Measurements from ENCODE around the gene TCF7L1.

TCF7L1 gene

DNA sequence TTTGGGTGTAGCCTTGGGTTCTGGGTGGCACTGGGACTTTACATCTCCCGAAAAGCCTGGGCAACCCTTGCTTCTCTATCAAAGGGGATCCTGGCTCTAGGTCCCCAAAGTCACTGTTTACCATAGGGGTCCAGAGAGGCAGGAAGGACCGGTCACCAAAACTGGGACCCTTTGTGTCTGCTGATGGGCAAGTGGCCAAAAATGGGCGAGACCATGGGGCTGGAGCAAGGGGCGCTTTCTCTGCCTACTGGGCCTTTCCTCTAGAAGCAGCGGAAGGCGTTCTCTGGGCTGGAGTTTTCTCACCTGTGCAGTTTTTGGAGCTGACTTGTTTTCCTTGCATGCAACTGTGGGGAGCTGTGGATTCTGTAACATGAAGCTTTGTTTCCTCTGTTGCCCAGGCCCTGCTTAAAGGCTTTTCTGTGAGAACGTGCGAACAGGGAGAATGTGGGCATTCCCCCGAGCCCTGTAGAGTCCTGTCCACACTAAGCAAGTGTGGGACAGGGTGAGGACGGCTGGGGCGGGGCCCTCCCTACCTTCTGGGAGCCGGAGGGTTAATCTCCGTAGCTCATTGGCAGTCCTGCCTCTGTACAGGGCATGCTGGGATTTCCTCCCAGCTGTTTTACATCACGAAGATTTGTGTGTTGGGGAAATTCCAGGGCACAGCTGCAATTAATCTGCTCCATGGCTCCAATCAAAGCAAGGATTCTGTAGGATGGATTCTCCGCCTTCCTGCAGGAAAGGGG is 144.4 kb downstream of the TCF7L1 start:
- Histone ChIP-seq H3K27ac (replicated peaks) (no peak overlapping the region), H3K27me3 (ENCODE audit: insufficient read depth, poor library complexity, severe bottlenecking) (peaks cover 5% of the 10 kb centered on the region), H3K4me3 (replicated peaks; ENCODE audit: insufficient read depth, low read length) (no peak overlapping the region)
- TF ChIP-seq POLR2AphosphoS5 (IDR thresholded peaks at IDR 0.05; ENCODE audit: low read depth) (no peak), GABPA (IDR thresholded peaks at IDR 0.05; ENCODE audit: low read depth) (no peak), SPI1 (IDR thresholded peaks at IDR 0.05; ENCODE audit: borderline replicate concordance, low read depth) (no peak), CTCF (IDR thresholded peaks at IDR 0.05; ENCODE audit: insufficient read depth, low read length) (no peak)
- TF ChIP-seq, protein P1, sequence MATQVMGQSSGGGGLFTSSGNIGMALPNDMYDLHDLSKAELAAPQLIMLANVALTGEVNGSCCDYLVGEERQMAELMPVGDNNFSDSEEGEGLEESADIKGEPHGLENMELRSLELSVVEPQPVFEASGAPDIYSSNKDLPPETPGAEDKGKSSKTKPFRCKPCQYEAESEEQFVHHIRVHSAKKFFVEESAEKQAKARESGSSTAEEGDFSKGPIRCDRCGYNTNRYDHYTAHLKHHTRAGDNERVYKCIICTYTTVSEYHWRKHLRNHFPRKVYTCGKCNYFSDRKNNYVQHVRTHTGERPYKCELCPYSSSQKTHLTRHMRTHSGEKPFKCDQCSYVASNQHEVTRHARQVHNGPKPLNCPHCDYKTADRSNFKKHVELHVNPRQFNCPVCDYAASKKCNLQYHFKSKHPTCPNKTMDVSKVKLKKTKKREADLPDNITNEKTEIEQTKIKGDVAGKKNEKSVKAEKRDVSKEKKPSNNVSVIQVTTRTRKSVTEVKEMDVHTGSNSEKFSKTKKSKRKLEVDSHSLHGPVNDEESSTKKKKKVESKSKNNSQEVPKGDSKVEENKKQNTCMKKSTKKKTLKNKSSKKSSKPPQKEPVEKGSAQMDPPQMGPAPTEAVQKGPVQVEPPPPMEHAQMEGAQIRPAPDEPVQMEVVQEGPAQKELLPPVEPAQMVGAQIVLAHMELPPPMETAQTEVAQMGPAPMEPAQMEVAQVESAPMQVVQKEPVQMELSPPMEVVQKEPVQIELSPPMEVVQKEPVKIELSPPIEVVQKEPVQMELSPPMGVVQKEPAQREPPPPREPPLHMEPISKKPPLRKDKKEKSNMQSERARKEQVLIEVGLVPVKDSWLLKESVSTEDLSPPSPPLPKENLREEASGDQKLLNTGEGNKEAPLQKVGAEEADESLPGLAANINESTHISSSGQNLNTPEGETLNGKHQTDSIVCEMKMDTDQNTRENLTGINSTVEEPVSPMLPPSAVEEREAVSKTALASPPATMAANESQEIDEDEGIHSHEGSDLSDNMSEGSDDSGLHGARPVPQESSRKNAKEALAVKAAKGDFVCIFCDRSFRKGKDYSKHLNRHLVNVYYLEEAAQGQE (IDR thresholded peaks at IDR 0.05; ENCODE audit: insufficient replicate concordance, low read depth) = no peak
- DNase-seq (ENCODE audit: low read depth in 1 of 2, low spot score in 1 of 2) = no peak

GRCh38 chr2:85278361-85278760 is 145.2 kb downstream of the TCF7L1 start:
- TF ChIP-seq CTCF (IDR thresholded peaks at IDR 0.05; ENCODE audit: insufficient read depth, low read length) (no peak), POLR2AphosphoS5 (IDR thresholded peaks at IDR 0.05; ENCODE audit: low read depth) (no peak), GABPA (IDR thresholded peaks at IDR 0.05; ENCODE audit: low read depth) (no peak), SPI1 (IDR thresholded peaks at IDR 0.05; ENCODE audit: borderline replicate concordance, low read depth) (no peak)
- TF ChIP-seq, protein P1 (IDR thresholded peaks at IDR 0.05; ENCODE audit: insufficient replicate concordance, low read depth) = no peak
- H3K27ac ChIP-seq (replicated peaks) = no peak overlapping the region
- no peak for DNase-seq (ENCODE audit: low read depth in 1 of 2, low spot score in 1 of 2)
- peaks cover 5% of the 10 kb centered on the region for H3K27me3 ChIP-seq (ENCODE audit: insufficient read depth, poor library complexity, severe bottlenecking)
- no peak overlapping the region for H3K4me3 ChIP-seq (replicated peaks; ENCODE audit: insufficient read depth, low read length)

GRCh38 chr2:85281553-85281952 is 148.4 kb downstream of the TCF7L1 start:
- no peak for TF ChIP-seq GABPA (IDR thresholded peaks at IDR 0.05; ENCODE audit: low read depth)
- TF ChIP-seq SPI1 (IDR thresholded peaks at IDR 0.05; ENCODE audit: borderline replicate concordance, low read depth) = no peak
- TF ChIP-seq CTCF (IDR thresholded peaks at IDR 0.05; ENCODE audit: insufficient read depth, low read length) = no peak
- no peak overlapping the region for H3K27ac ChIP-seq (replicated peaks)
- DNase-seq (ENCODE audit: low read depth in 1 of 2, low spot score in 1 of 2) = no peak
- no peak overlapping the region for H3K4me3 ChIP-seq (replicated peaks; ENCODE audit: insufficient read depth, low read length)
- H3K27me3 ChIP-seq (ENCODE audit: insufficient read depth, poor library complexity, severe bottlenecking) = peaks cover 5% of the 10 kb centered on the region

GRCh38 chr2:85282914-85283313 is 149.7 kb downstream of the TCF7L1 start:
- Histone ChIP-seq H3K27me3 (ENCODE audit: insufficient read depth, poor library complexity, severe bottlenecking) (peaks cover 5% of the 10 kb centered on the region), H3K4me3 (replicated peaks; ENCODE audit: insufficient read depth, low read length) (no peak overlapping the region), H3K27ac (replicated peaks) (no peak overlapping the region)
- no peak for DNase-seq (ENCODE audit: low read depth in 1 of 2, low spot score in 1 of 2)
- no peak for TF ChIP-seq SPI1 (IDR thresholded peaks at IDR 0.05; ENCODE audit: borderline replicate concordance, low read depth)
- TF ChIP-seq GABPA (IDR thresholded peaks at IDR 0.05; ENCODE audit: low read depth) = no peak
- TF ChIP-seq POLR2AphosphoS5 (IDR thresholded peaks at IDR 0.05; ENCODE audit: low read depth) = no peak
- TF ChIP-seq, protein P1 (IDR thresholded peaks at IDR 0.05; ENCODE audit: insufficient replicate concordance, low read depth) = no peak
- TF ChIP-seq CTCF (IDR thresholded peaks at IDR 0.05; ENCODE audit: insufficient read depth, low read length) = no peak

Data from HL-60 (cell line).